ENCODE measurements around the gene ADARB1. TPM values are rescaled to one million over a fixed set of nuclear protein-coding genes. Genes with fewer than 3 reads are reported as not detected.

The ADARB1 gene
- total RNA-seq, 1 experiment from 2014 or later = 15.8 TPM

GRCh38 chr21:45251635-45252447 lies 177.5 kb downstream of the ADARB1 start:
- no peaks in the 10 kb centered on the region for H4K20me1 ChIP-seq (ENCODE audit: control insufficient read depth, insufficient read depth, insufficient read length)
- no CpG with 5 or more reads among the region's 28 CpGs for WGBS (ENCODE audit: extremely low coverage, insufficient read length, low lambda C conversion rate)
- Mint-ChIP-seq H3K27me3 (ENCODE audit: low read depth) (peaks cover 9% of the 10 kb centered on the region), H3K4me1 (peaks cover 16 to 17% of the 10 kb centered on the region in 2 experiments), H3K36me3 (ENCODE audit: insufficient read depth in 1 of 3, low read depth in 3 of 3) (peaks cover 2 to 11% (median 6%) of the 10 kb centered on the region in 3 experiments; a peak in 6 of 7 replicates), H3K9me3 (peaks cover 3 to 11% of the 10 kb centered on the region in 2 experiments; a peak in 3 of 5 replicates), H3K27ac (no peak overlapping the region), H3K4me3 (no peak overlapping the region)
- DNase-seq = peak; percentile 20
- no peak overlapping the region for H2AFZ ChIP-seq (ENCODE audit: low read length)
- H3K56ac ChIP-seq (ENCODE audit: insufficient read length, low read depth, low read length) = no peak overlapping the region
- H3K23ac ChIP-seq (ENCODE audit: insufficient read length, low read depth, low read length) = no peak overlapping the region
- H3K27ac ChIP-seq (ENCODE audit: insufficient read length, low read depth, low read length) = no peak overlapping the region
- TF ChIP-seq, protein P1, sequence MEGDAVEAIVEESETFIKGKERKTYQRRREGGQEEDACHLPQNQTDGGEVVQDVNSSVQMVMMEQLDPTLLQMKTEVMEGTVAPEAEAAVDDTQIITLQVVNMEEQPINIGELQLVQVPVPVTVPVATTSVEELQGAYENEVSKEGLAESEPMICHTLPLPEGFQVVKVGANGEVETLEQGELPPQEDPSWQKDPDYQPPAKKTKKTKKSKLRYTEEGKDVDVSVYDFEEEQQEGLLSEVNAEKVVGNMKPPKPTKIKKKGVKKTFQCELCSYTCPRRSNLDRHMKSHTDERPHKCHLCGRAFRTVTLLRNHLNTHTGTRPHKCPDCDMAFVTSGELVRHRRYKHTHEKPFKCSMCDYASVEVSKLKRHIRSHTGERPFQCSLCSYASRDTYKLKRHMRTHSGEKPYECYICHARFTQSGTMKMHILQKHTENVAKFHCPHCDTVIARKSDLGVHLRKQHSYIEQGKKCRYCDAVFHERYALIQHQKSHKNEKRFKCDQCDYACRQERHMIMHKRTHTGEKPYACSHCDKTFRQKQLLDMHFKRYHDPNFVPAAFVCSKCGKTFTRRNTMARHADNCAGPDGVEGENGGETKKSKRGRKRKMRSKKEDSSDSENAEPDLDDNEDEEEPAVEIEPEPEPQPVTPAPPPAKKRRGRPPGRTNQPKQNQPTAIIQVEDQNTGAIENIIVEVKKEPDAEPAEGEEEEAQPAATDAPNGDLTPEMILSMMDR (conservative IDR thresholded peaks at IDR 0.05) = no peak
- H2AK5ac ChIP-seq (ENCODE audit: insufficient read length, low read length) = no peak overlapping the region
- H3K4ac ChIP-seq (ENCODE audit: low read depth, low read length) = no peak overlapping the region
- no peak overlapping the region for H2BK5ac ChIP-seq (ENCODE audit: insufficient read length, low read length)
- H3K23me2 ChIP-seq (ENCODE audit: insufficient read length, low read depth, low read length, poor library complexity, severe bottlenecking) = peaks cover 2% of the 10 kb centered on the region
- no peak overlapping the region for H2BK120ac ChIP-seq (ENCODE audit: low read depth, low read length, poor library complexity, severe bottlenecking)
- no peak overlapping the region for H3K18ac ChIP-seq (ENCODE audit: insufficient read length, low read depth, low read length)
- no peak overlapping the region for H2BK12ac ChIP-seq (ENCODE audit: insufficient read length, low read depth, low read length)
- no peak overlapping the region for H4K91ac ChIP-seq (ENCODE audit: insufficient read length, low read depth, low read length)
- H4K8ac ChIP-seq (replicated peaks; ENCODE audit: insufficient read length, low read depth, low read length) = no peak overlapping the region
- no peaks in the 10 kb centered on the region for H3K79me2 ChIP-seq (ENCODE audit: insufficient read depth, low read length)
- no peaks in the 10 kb centered on the region for H3K9me3 ChIP-seq (ENCODE audit: control insufficient read depth, low read depth, low read length)
- no peak overlapping the region for H2BK20ac ChIP-seq (ENCODE audit: low read depth, low read length, poor library complexity, severe bottlenecking)
- H3T11ph ChIP-seq (ENCODE audit: low read length) = no peak overlapping the region
- H3K4me2 ChIP-seq (ENCODE audit: insufficient read depth, insufficient read length, low read length) = no peak overlapping the region
- H3K79me1 ChIP-seq (ENCODE audit: insufficient read depth, low read depth, low read length, poor library complexity, severe bottlenecking) = no peaks in the 10 kb centered on the region
- H4K5ac ChIP-seq (ENCODE audit: insufficient read length, low read depth, low read length) = no peak overlapping the region
- H3K27me3 ChIP-seq (ENCODE audit: insufficient read depth, low read length) = no peaks in the 10 kb centered on the region
- no peaks in the 10 kb centered on the region for H3K4me1 ChIP-seq (ENCODE audit: insufficient read depth, low read length)
- H2BK15ac ChIP-seq (ENCODE audit: low read depth, low read length) = no peak overlapping the region
- no peak overlapping the region for H3K14ac ChIP-seq (ENCODE audit: insufficient read depth, low read length)
- H3K9ac ChIP-seq (ENCODE audit: extremely low read depth, insufficient read length, low read length) = no peak overlapping the region
